Liver (tissue), 9 donors: ENCODE results near the gene ECI1. TPM values are rescaled to one million over a fixed set of nuclear protein-coding genes. Genes with fewer than 3 reads are reported as not detected.
"Not testable (repeated sequence)": the region's sequence is repeated elsewhere in the genome, so short reads cannot be mapped to it uniquely, and the experiment has no call there.

ENCODE experiments used
- DNase-seq: peaks from one replicate; pipeline ENCODE4 v3.0.0-alpha.2; 2017; ENCODE audit warnings: low spot score
- H3K27ac ChIP-seq, 2 donors: one replicate each; pipeline ENCODE4 v1.7.0; 2013; ENCODE audit warnings: inconsistent platforms in 2 of 2, low read length in 2 of 2, control low read depth in 1 of 2, low read depth in 1 of 2, mild to moderate bottlenecking in 1 of 2
- H3K27me3 ChIP-seq, 4 donors: one replicate each; pipeline versions ENCODE4 v1.6.1 to v1.7.0; 2013; ENCODE audit warnings: low read length in 3 of 4, inconsistent platforms in 1 of 4, mild to moderate bottlenecking in 1 of 4, moderate library complexity in 1 of 4; ENCODE audit not compliant: control insufficient read depth in 4 of 4, insufficient read depth in 4 of 4
- H3K36me3 ChIP-seq, 4 donors: one replicate each; pipeline versions ENCODE4 v1.6.1 to v1.7.0; 2013; ENCODE audit warnings: low read length in 3 of 4, mild to moderate bottlenecking in 3 of 4, low read depth in 1 of 4, moderate library complexity in 1 of 4; ENCODE audit not compliant: control insufficient read depth in 4 of 4, insufficient read depth in 3 of 4
- H3K4me1 ChIP-seq, 4 donors: one replicate each; pipeline versions ENCODE4 v1.6.1 to v1.7.0; 2013; ENCODE audit warnings: low read length in 3 of 4, mild to moderate bottlenecking in 3 of 4, moderate library complexity in 1 of 4; ENCODE audit not compliant: control insufficient read depth in 4 of 4, insufficient read depth in 4 of 4
- H3K4me3 ChIP-seq, 3 donors: one replicate each; pipeline versions ENCODE4 v1.6.1 to v1.7.0; 2013; ENCODE audit warnings: low read length in 3 of 3, control low read depth in 1 of 3, low read depth in 1 of 3, mild to moderate bottlenecking in 1 of 3
- H3K9ac ChIP-seq, 2 donors: one replicate each; pipeline ENCODE4 v1.7.0; 2013; ENCODE audit warnings: low read length in 2 of 2, mild to moderate bottlenecking in 2 of 2, moderate library complexity in 2 of 2, control low read depth in 1 of 2, low read depth in 1 of 2
- H3K9me3 ChIP-seq, 4 donors: one replicate each; pipeline versions ENCODE4 v1.6.1 to v1.7.0; 2013; ENCODE audit warnings: low read length in 3 of 4; ENCODE audit not compliant: control insufficient read depth in 4 of 4
- ATF3 ChIP-seq: IDR thresholded peaks from 2 replicates; pipeline ENCODE4 v1.6.1; 2016; ENCODE audit warnings: antibody characterized with exemption
- CTCF ChIP-seq: fragments of 150-350 bp; IDR thresholded peaks from 2 replicates; pipeline ENCODE4 v1.5.1; 2017; ENCODE audit warnings: improper control_type of control experiment, low read depth, low read length; ENCODE audit not compliant: missing input control
- EGR1 ChIP-seq, 2 donors: IDR thresholded peaks; 2 replicates each; pipeline ENCODE4 v1.6.1; 2016 to 2018; ENCODE audit warnings: antibody characterized with exemption in 2 of 2, low read depth in 2 of 2
- FOXA1 ChIP-seq: IDR thresholded peaks from 2 replicates; pipeline ENCODE4 v1.6.1; 2016; ENCODE audit warnings: antibody characterized with exemption
- GABPA ChIP-seq, 2 donors: IDR thresholded peaks in 1 of 2; conservative IDR thresholded peaks in 1 of 2; 2 replicates each; pipeline ENCODE4 v1.6.1; 2016; ENCODE audit warnings: antibody characterized with exemption in 2 of 2, mild to moderate bottlenecking in 1 of 2, moderate library complexity in 1 of 2
- HNF4A ChIP-seq, 2 donors: conservative IDR thresholded peaks; 2 replicates each; pipeline ENCODE4 v1.6.1; 2016; ENCODE audit warnings: antibody characterized with exemption in 2 of 2, mild to moderate bottlenecking in 2 of 2
- HNF4G ChIP-seq: IDR thresholded peaks from 2 replicates; pipeline ENCODE4 v1.6.1; 2016; ENCODE audit warnings: antibody characterized with exemption
- JUND ChIP-seq, 2 donors: IDR thresholded peaks; 2 replicates each; pipeline ENCODE4 v1.6.1; 2016; ENCODE audit warnings: antibody characterized with exemption in 2 of 2
- MAX ChIP-seq: IDR thresholded peaks from 2 replicates; pipeline ENCODE4 v1.6.1; 2016; ENCODE audit warnings: antibody characterized with exemption
- NR2F2 ChIP-seq: IDR thresholded peaks from 2 replicates; pipeline ENCODE4 v1.6.1; 2016; ENCODE audit warnings: antibody characterized with exemption
- RAD21 ChIP-seq, 2 donors: IDR thresholded peaks; 2 replicates each; pipeline ENCODE4 v1.6.1; 2016; ENCODE audit warnings: antibody characterized with exemption in 2 of 2, mild to moderate bottlenecking in 2 of 2
- REST ChIP-seq: IDR thresholded peaks from 2 replicates; pipeline ENCODE4 v1.6.1; 2016; ENCODE audit warnings: antibody characterized with exemption, mild to moderate bottlenecking
- RXRA ChIP-seq, 2 donors: IDR thresholded peaks; 2 replicates each; pipeline ENCODE4 v1.6.1; 2017 to 2018; ENCODE audit warnings: antibody characterized with exemption in 2 of 2, mild to moderate bottlenecking in 1 of 2
- SP1 ChIP-seq: IDR thresholded peaks from 2 replicates; pipeline ENCODE4 v1.6.1; 2018; ENCODE audit warnings: antibody characterized with exemption, mild to moderate bottlenecking
- TAF1 ChIP-seq: conservative IDR thresholded peaks from 2 replicates; pipeline ENCODE4 v1.6.1; 2016; ENCODE audit warnings: antibody characterized with exemption, mild to moderate bottlenecking
- YY1 ChIP-seq: IDR thresholded peaks from 2 replicates; pipeline ENCODE4 v1.6.1; 2016; ENCODE audit warnings: antibody characterized with exemption, mild to moderate bottlenecking
- ZBTB33 ChIP-seq: IDR thresholded peaks from 2 replicates; pipeline ENCODE4 v1.6.1; 2016; ENCODE audit warnings: antibody characterized with exemption
- WGBS: extraction: QIAGEN DNeasy Blood & Tissue Kit; methylation state at CpG from one replicate; pipeline ENCODE4 v1.1.7; 2013; 5-methylcytosine and 5-hydroxymethylcytosine counted together
- polyA plus RNA-seq, 2 donors: library from polyadenylated mRNA; stranded (reverse) in 1 of 2; unstranded in 1 of 2; fragments of 200-250 nt in 1 of 2; fragments of >200 nt in 1 of 2; fragmentation: Nextera tagmentation in 1 of 2; extraction: Ambion mirVana in 1 of 2; gene quantifications; one replicate each; pipeline versions ENCODE4 v1.2.1 to v1.2.3, GENCODE V29; 2013 to 2015
- total RNA-seq, 2 donors: library from RNA; depleted of rRNA; stranded (reverse); fragments of >200 nt; gene quantifications; one replicate each; pipeline ENCODE4 v1.2.3, GENCODE V29; 2014
- donor health status: healthy.
- donor health status: healthy.
- donor health status: healthy.
- donor health status: healthy.
- donor health status: healthy.

Gene ECI1
- total and polyA plus RNA-seq, 4 donors, result 36.8 to 107 (median 79.5) TPM

GRCh38 chr16:2258530-2258929, 7.1 kb upstream of the ECI1 start:
- H3K4me3 ChIP-seq, H3K4me1 ChIP-seq, H3K27me3 ChIP-seq, DNase-seq, H3K9ac ChIP-seq, H3K27ac ChIP-seq, H3K9me3 ChIP-seq: not testable (repeated sequence)
- peaks cover 23 to 75% (median 48%) of the 10 kb centered on the region in 4 donors for H3K36me3 ChIP-seq
- WGBS, result 98% methylated on average over 7 of the region's 7 CpGs

GRCh38 chr16:2257726-2258125, 6.3 kb upstream of the ECI1 start:
- DNase-seq, result no peak
- WGBS, result 97% methylated on average over 6 of the region's 6 CpGs
- no peaks in the 10 kb centered on the region for H3K27me3 ChIP-seq
- peaks cover 21 to 69% (median 43%) of the 10 kb centered on the region in 4 donors for H3K36me3 ChIP-seq
- no peak overlapping the region for H3K9ac ChIP-seq
- TF ChIP-seq MAX, result no peak
- TF ChIP-seq FOXA1, result no peak
- H3K4me3 ChIP-seq, result no peak overlapping the region
- no peak overlapping the region for H3K27ac ChIP-seq
- peaks cover 0 to 15% (median 12%) of the 10 kb centered on the region in 4 donors for H3K4me1 ChIP-seq
- no peaks in the 10 kb centered on the region for H3K9me3 ChIP-seq

GRCh38 chr16:2256531-2257140, 5.2 kb upstream of the ECI1 start:
- Histone ChIP-seq H3K4me1 (peaks cover 2 to 26% (median 20%) of the 10 kb centered on the region in 4 donors), H3K9me3 (no peaks in the 10 kb centered on the region), H3K36me3 (peaks cover 14 to 59% (median 33%) of the 10 kb centered on the region in 4 donors), H3K4me3 (no peak overlapping the region), H3K9ac (no peak overlapping the region), H3K27me3 (no peaks in the 10 kb centered on the region), H3K27ac (no peak overlapping the region)
- DNase-seq, result no peak
- WGBS, result 91% methylated on average over 12 of the region's 12 CpGs
- no peak for TF ChIP-seq HNF4G
- TF ChIP-seq YY1, result no peak
- TF ChIP-seq RXRA (IDR thresholded peaks at IDR 0.05), result no peak
- no peak for TF ChIP-seq NR2F2
- no peak for TF ChIP-seq ZBTB33
- no peak for TF ChIP-seq CTCF
- TF ChIP-seq SP1, result no peak
- no peak for TF ChIP-seq GABPA (IDR thresholded peaks at IDR 0.05 in 1 of 2, conservative IDR thresholded peaks at IDR 0.05 in 1 of 2)
- TF ChIP-seq RAD21 (IDR thresholded peaks at IDR 0.05), result no peak
- TF ChIP-seq TAF1, result no peak
- no peak for TF ChIP-seq HNF4A (conservative IDR thresholded peaks at IDR 0.05)
- no peak for TF ChIP-seq FOXA1
- TF ChIP-seq ATF3, result no peak
- TF ChIP-seq REST, result no peak
- no peak for TF ChIP-seq JUND (IDR thresholded peaks at IDR 0.05)
- no peak for TF ChIP-seq EGR1 (IDR thresholded peaks at IDR 0.05; ENCODE audit: low read depth in 2 of 2)
